PFSK-1 (cell line): ENCODE measurements around the gene LONP2.

Source experiments
- FOXP2 ChIP-seq: optimal IDR thresholded peaks from 2 replicates; pipeline ENCODE3; 2011; ENCODE audit warnings: borderline replicate concordance, control low read depth, inconsistent platforms; ENCODE audit not compliant: insufficient read depth; ENCODE audit errors: extremely low read length, extremely low read depth
- POLR2AphosphoS5 ChIP-seq: IDR thresholded peaks from 2 replicates; pipeline ENCODE4 v1.6.1; 2012; ENCODE audit warnings: low read depth, mild to moderate bottlenecking, control low read depth, low read length, moderate library complexity
- REST ChIP-seq, 2 experiments: IDR thresholded peaks; 2 replicates each; pipeline versions ENCODE4 v1.6.1 to v1.8.0; 2011 to 2012; ENCODE audit warnings: low read depth in 2 of 2, low read length in 2 of 2, control low read depth in 1 of 2, inconsistent platforms in 1 of 2, mild to moderate bottlenecking in 1 of 2, moderate library complexity in 1 of 2; ENCODE audit not compliant: insufficient read depth in 1 of 2
- SIN3A ChIP-seq: IDR thresholded peaks from 2 replicates; pipeline ENCODE4 v1.6.1; 2012; ENCODE audit warnings: mild to moderate bottlenecking, low read length, moderate library complexity, borderline replicate concordance; ENCODE audit not compliant: insufficient read depth
- TAF1 ChIP-seq: IDR thresholded peaks from 2 replicates; pipeline ENCODE4 v1.6.1; 2012; ENCODE audit warnings: low read length, control low read depth, borderline replicate concordance; ENCODE audit not compliant: insufficient read depth

The LONP2 gene

GRCh38 chr16:48330841-48331192 lies 86.7 kb downstream of the LONP2 start:
- TF ChIP-seq POLR2AphosphoS5 (no peak), REST (IDR thresholded peaks at IDR 0.05; ENCODE audit: insufficient read depth in 1 of 2, low read depth in 2 of 2, low read length in 2 of 2) (no peak), FOXP2 (no peak), TAF1 (no peak), SIN3A (no peak)

GRCh38 chr16:48332978-48333377 lies 88.9 kb downstream of the LONP2 start:
- TF ChIP-seq SIN3A (no peak), POLR2AphosphoS5 (no peak), REST (IDR thresholded peaks at IDR 0.05; ENCODE audit: insufficient read depth in 1 of 2, low read depth in 2 of 2, low read length in 2 of 2) (no peak), FOXP2 (no peak), TAF1 (no peak)

GRCh38 chr16:48334325-48334724 lies 90.2 kb downstream of the LONP2 start:
- TF ChIP-seq FOXP2 (no peak), TAF1 (no peak), SIN3A (no peak), REST (IDR thresholded peaks at IDR 0.05; ENCODE audit: insufficient read depth in 1 of 2, low read depth in 2 of 2, low read length in 2 of 2) (no peak), POLR2AphosphoS5 (no peak)

GRCh38 chr16:48335961-48336360 lies 91.9 kb downstream of the LONP2 start:
- TF ChIP-seq REST (IDR thresholded peaks at IDR 0.05; ENCODE audit: insufficient read depth in 1 of 2, low read depth in 2 of 2, low read length in 2 of 2), result no peak
- TF ChIP-seq TAF1, result no peak
- no peak for TF ChIP-seq POLR2AphosphoS5
- no peak for TF ChIP-seq SIN3A
- no peak for TF ChIP-seq FOXP2

GRCh38 chr16:48340054-48340453 lies 96.0 kb downstream of the LONP2 start:
- TF ChIP-seq POLR2AphosphoS5 (no peak), SIN3A (no peak), FOXP2 (no peak), REST (IDR thresholded peaks at IDR 0.05; ENCODE audit: insufficient read depth in 1 of 2, low read depth in 2 of 2, low read length in 2 of 2) (no peak), TAF1 (no peak)
